OCI-LY7 (cell line): Measurements from ENCODE around the gene ADAM11.

Experiments used
- EZH2phosphoT487 ChIP-seq: fragments of 200-600 bp; sonication (generic); IDR thresholded peaks from 2 replicates; pipeline ENCODE4 v1.6.1; 2018; ENCODE audit warnings: low read depth, borderline replicate concordance, mild to moderate bottlenecking, mixed run types, antibody characterized with exemption, low read length, moderate library complexity, mixed read lengths
- TF ChIP-seq, protein P1 (sequence below): fragments of 200-600 bp; sonication (generic); conservative IDR thresholded peaks from 2 replicates; pipeline ENCODE4 v1.5.1; 2014; ENCODE audit warnings: mild to moderate bottlenecking, antibody characterized with exemption, low read length, moderate library complexity, mixed read lengths

GRCh38 chr17:44812263-44812662 lies 53.5 kb downstream of the ADAM11 start:
- TF ChIP-seq, protein P1, sequence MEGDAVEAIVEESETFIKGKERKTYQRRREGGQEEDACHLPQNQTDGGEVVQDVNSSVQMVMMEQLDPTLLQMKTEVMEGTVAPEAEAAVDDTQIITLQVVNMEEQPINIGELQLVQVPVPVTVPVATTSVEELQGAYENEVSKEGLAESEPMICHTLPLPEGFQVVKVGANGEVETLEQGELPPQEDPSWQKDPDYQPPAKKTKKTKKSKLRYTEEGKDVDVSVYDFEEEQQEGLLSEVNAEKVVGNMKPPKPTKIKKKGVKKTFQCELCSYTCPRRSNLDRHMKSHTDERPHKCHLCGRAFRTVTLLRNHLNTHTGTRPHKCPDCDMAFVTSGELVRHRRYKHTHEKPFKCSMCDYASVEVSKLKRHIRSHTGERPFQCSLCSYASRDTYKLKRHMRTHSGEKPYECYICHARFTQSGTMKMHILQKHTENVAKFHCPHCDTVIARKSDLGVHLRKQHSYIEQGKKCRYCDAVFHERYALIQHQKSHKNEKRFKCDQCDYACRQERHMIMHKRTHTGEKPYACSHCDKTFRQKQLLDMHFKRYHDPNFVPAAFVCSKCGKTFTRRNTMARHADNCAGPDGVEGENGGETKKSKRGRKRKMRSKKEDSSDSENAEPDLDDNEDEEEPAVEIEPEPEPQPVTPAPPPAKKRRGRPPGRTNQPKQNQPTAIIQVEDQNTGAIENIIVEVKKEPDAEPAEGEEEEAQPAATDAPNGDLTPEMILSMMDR = no peak
- TF ChIP-seq EZH2phosphoT487 = no peak
